Stimulated activated CD8-positive, alpha-beta memory T cell treated with anti-CD3 and anti-CD28 coated beads, Interleukin-12 subunit alpha, Interleukin-12 subunit beta, amount 100 ng/mL, for 4 hours (primary cell): ENCODE results near the gene ZNF503.
"Not testable (repeated sequence)": the region's sequence is repeated elsewhere in the genome, so short reads cannot be mapped to it uniquely, and the experiment has no call there.

Source experiments
- DNase-seq: peaks from one replicate; pipeline ENCODE4 v3.0.0-alpha.2; 2020; ENCODE audit warnings: low read depth

Gene ZNF503

GRCh38 chr10:75395066-75395931, 6.3 kb downstream of the ZNF503 start:
- DNase-seq = no peak

- no peak for DNase-seq
Measured at GRCh38 chr10:75394221-75394620, 7.3 kb downstream of the ZNF503 start.

- no peak for DNase-seq
Measured at GRCh38 chr10:75392744-75393143, 8.8 kb downstream of the ZNF503 start.

- DNase-seq = no peak
Measured at GRCh38 chr10:75392271-75392670, 9.3 kb downstream of the ZNF503 start.

- no peak for DNase-seq
Measured at GRCh38 chr10:75390178-75390577, 11.4 kb downstream of the ZNF503 start.

GRCh38 chr10:75388082-75388481, 13.5 kb downstream of the ZNF503 start:
- no peak for DNase-seq

- DNase-seq = no peak
Measured at GRCh38 chr10:75386128-75386527, 15.4 kb downstream of the ZNF503 start.

GRCh38 chr10:75379817-75380216, 21.7 kb downstream of the ZNF503 start:
- DNase-seq = no peak

- DNase-seq = no peak
Measured at GRCh38 chr10:75379212-75379724, 22.3 kb downstream of the ZNF503 start.

GRCh38 chr10:75378379-75378778, 23.2 kb downstream of the ZNF503 start:
- DNase-seq = no peak

- DNase-seq = no peak
Measured at GRCh38 chr10:75377869-75378268, 23.7 kb downstream of the ZNF503 start.

- no peak for DNase-seq
Measured at GRCh38 chr10:75375838-75376237, 25.7 kb downstream of the ZNF503 start.

GRCh38 chr10:75371010-75371409, 30.6 kb downstream of the ZNF503 start:
- DNase-seq = no peak

- not testable (repeated sequence) for DNase-seq
Measured at GRCh38 chr10:75369838-75370237, 31.7 kb downstream of the ZNF503 start.

- DNase-seq = no peak
Measured at GRCh38 chr10:75367901-75368300, 33.7 kb downstream of the ZNF503 start.

- DNase-seq = no peak
Measured at GRCh38 chr10:75367021-75367487, 34.5 kb downstream of the ZNF503 start.

GRCh38 chr10:75363431-75363830, 38.1 kb downstream of the ZNF503 start:
- DNase-seq = no peak

- DNase-seq = not testable (repeated sequence)
Measured at GRCh38 chr10:75359876-75360275, 41.7 kb downstream of the ZNF503 start.

- DNase-seq = no peak
Measured at GRCh38 chr10:75358835-75359421, 42.6 kb downstream of the ZNF503 start.

GRCh38 chr10:75358132-75358531, 43.4 kb downstream of the ZNF503 start:
- DNase-seq = no peak

- no peak for DNase-seq
Measured at GRCh38 chr10:75357500-75357899, 44.1 kb downstream of the ZNF503 start.

- DNase-seq = no peak
Measured at GRCh38 chr10:75356484-75356883, 45.1 kb downstream of the ZNF503 start.

- no peak for DNase-seq
Measured at GRCh38 chr10:75355706-75356105, 45.9 kb downstream of the ZNF503 start.
